ENCODE data around the gene GNRHR.
"Not testable (repeated sequence)": the region's sequence is repeated elsewhere in the genome, so short reads cannot be mapped to it uniquely, and the experiment has no call there.

GNRHR gene

GRCh38 chr4:67725981-67726380 is 28.2 kb downstream of the GNRHR start:
- DNase-seq: no peak

GRCh38 chr4:67725132-67725531 is 29.1 kb downstream of the GNRHR start:
- no peak for DNase-seq

GRCh38 chr4:67723949-67724348 is 30.2 kb downstream of the GNRHR start:
- DNase-seq: no peak

GRCh38 chr4:67723341-67723740 is 30.8 kb downstream of the GNRHR start:
- no peak for DNase-seq

- no peak for DNase-seq
Observed at GRCh38 chr4:67721770-67722597, 32.2 kb downstream of the GNRHR start.

GRCh38 chr4:67721315-67721769 is 32.8 kb downstream of the GNRHR start:
- DNase-seq: no peak

- DNase-seq: no peak
Observed at GRCh38 chr4:67719953-67720617, 34.1 kb downstream of the GNRHR start.

GRCh38 chr4:67718848-67719247 is 35.3 kb downstream of the GNRHR start:
- no peak for DNase-seq

GRCh38 chr4:67717586-67717985 is 36.6 kb downstream of the GNRHR start:
- no peak for DNase-seq

- no peak for DNase-seq
Observed at GRCh38 chr4:67714955-67715354, 39.2 kb downstream of the GNRHR start.

GRCh38 chr4:67714248-67714583 is 40.0 kb downstream of the GNRHR start:
- DNase-seq: no peak

- DNase-seq: no peak
Observed at GRCh38 chr4:67713529-67714247, 40.5 kb downstream of the GNRHR start.

- DNase-seq: no peak
Observed at GRCh38 chr4:67712650-67713528, 41.3 kb downstream of the GNRHR start.

- DNase-seq: no peak
Observed at GRCh38 chr4:67712000-67712625, 42.1 kb downstream of the GNRHR start.

- not testable (repeated sequence) for DNase-seq
Observed at GRCh38 chr4:67706682-67707081, 47.5 kb downstream of the GNRHR start.

- DNase-seq: no peak
Observed at GRCh38 chr4:67704843-67705242, 49.3 kb downstream of the GNRHR start.

- DNase-seq: no peak
Observed at GRCh38 chr4:67702166-67702565, 52.0 kb downstream of the GNRHR start.

- DNase-seq: no peak
Observed at GRCh38 chr4:67701517-67701850, 52.7 kb downstream of the GNRHR start.

- peak; percentile 80 to 93 (median 90) for DNase-seq
Observed at GRCh38 chr4:67700738-67701516, 53.3 kb downstream of the GNRHR start, which contains the start of gene UBA6. TSS of gene UBA6 (minus strand) at chr4:67701155. CDS start at chr4:67701119, 36 bp downstream.

- DNase-seq: no peak
Observed at GRCh38 chr4:67700116-67700737, 54.0 kb downstream of the GNRHR start.

GRCh38 chr4:67699603-67700002 is 54.6 kb downstream of the GNRHR start:
- no peak for DNase-seq

Data from activated naive CD4-positive, alpha-beta T cell (primary cell).